Activated CD4-positive, alpha-beta T cell treated with anti-CD3 and anti-CD28 coated beads, Interleukin-2, amount 10 ng/mL, durations not matched to agents 24 days and 14 days (primary cell): ENCODE measurements around the gene PRDM9. TPM values are rescaled to one million over a fixed set of nuclear protein-coding genes. Genes with fewer than 3 reads are reported as not detected.
"Not testable (repeated sequence)": the region's sequence is repeated elsewhere in the genome, so short reads cannot be mapped to it uniquely, and the experiment has no call there.

Experiments
- DNase-seq: peaks from one replicate; pipeline ENCODE4 v3.0.0; 2022
- H3K27ac Mint-ChIP-seq: one replicate; pipeline ENCODE4 v1.8.0; 2022; ENCODE audit warnings: mild to moderate bottlenecking, mixed read lengths
- H3K27me3 Mint-ChIP-seq: one replicate; pipeline ENCODE4 v1.8.0; 2022; ENCODE audit warnings: mixed read lengths
- H3K36me3 Mint-ChIP-seq: one replicate; pipeline ENCODE4 v1.8.0; 2022; ENCODE audit warnings: low read depth, mild to moderate bottlenecking, mixed read lengths
- H3K4me1 Mint-ChIP-seq: one replicate; pipeline ENCODE4 v1.8.0; 2021; ENCODE audit warnings: mixed read lengths
- H3K4me3 Mint-ChIP-seq: one replicate; pipeline ENCODE4 v1.8.0; 2022; ENCODE audit warnings: mild to moderate bottlenecking, moderate library complexity, mixed read lengths
- H3K9me3 Mint-ChIP-seq: one replicate; pipeline ENCODE4 v1.8.0; 2021; ENCODE audit warnings: mixed read lengths
- intact Hi-C: fragments of 100-400 bp; cut with micrococcal nuclease; formaldehyde crosslinking; loops from one replicate; pipeline ENCODE4 v1.15.1; 2023
- total RNA-seq: library from RNA; stranded (reverse); gene quantifications from 2 replicates; pipeline ENCODE4 v1.2.3, GENCODE V29; 2022

Gene PRDM9
- total RNA-seq, 1 donor from 2014 or later = not detected

- H3K27me3 Mint-ChIP-seq = no peaks in the 10 kb centered on the region
Measured at GRCh38 chr5:23496576-23496975, 10.8 kb upstream of the PRDM9 start.

GRCh38 chr5:23506329-23507236 lies 826 bp upstream of the PRDM9 start:
- no peak overlapping the region for H3K27ac Mint-ChIP-seq
- H3K4me1 Mint-ChIP-seq = no peaks in the 10 kb centered on the region
- no peak overlapping the region for H3K4me3 Mint-ChIP-seq
- intact Hi-C loops = no loop called here
- peaks cover 6% of the 10 kb centered on the region for H3K9me3 Mint-ChIP-seq
- no peak for DNase-seq
- H3K27me3 Mint-ChIP-seq = no peaks in the 10 kb centered on the region
- H3K36me3 Mint-ChIP-seq = no peaks in the 10 kb centered on the region

More at GRCh38 chr5:23496576-23496975, 10.8 kb upstream of the PRDM9 start:
- Mint-ChIP-seq H3K27ac (no peak overlapping the region), H3K9me3 (no peaks in the 10 kb centered on the region), H3K4me3 (no peak overlapping the region), H3K36me3 (no peaks in the 10 kb centered on the region), H3K4me1 (no peaks in the 10 kb centered on the region)
- intact Hi-C loops = no loop called here
- no peak for DNase-seq

DNA sequence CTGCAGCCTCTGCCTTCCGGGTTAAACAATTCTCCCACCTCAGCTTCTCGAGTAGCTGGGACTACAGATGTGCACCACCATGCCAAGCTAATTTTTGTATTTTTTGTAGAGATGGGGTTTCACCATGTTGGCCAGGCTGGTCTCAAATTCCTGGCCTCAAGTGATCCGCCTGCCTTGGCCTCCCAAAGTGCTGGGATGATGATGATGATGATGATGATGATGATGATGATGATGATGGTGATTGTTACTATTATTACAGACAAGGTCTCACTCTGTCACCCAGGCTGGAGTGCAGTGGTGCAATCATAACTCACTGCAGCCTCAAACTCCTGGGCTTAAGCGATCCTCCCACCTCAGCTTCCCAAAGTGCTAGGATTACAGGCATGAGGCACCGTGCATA lies 3.0 kb downstream of the PRDM9 start:
- H3K4me1 Mint-ChIP-seq, H3K36me3 Mint-ChIP-seq, DNase-seq, H3K9me3 Mint-ChIP-seq, H3K4me3 Mint-ChIP-seq, H3K27ac Mint-ChIP-seq, intact Hi-C loops, H3K27me3 Mint-ChIP-seq: not testable (repeated sequence)

DNA sequence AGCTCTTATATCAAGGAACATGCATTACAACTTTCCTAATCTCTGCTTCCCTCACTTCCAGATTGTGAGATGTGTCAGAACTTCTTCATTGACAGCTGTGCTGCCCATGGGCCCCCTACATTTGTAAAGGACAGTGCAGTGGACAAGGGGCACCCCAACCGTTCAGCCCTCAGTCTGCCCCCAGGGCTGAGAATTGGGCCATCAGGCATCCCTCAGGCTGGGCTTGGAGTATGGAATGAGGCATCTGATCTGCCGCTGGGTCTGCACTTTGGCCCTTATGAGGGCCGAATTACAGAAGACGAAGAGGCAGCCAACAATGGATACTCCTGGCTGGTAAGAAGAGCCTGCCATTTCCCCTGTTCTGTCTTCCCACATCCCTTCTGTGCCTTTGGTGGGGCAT lies 15.1 kb downstream of the PRDM9 start:
- Mint-ChIP-seq H3K36me3 (no peaks in the 10 kb centered on the region), H3K4me3 (no peak overlapping the region), H3K27ac (no peak overlapping the region), H3K9me3 (peaks cover 5% of the 10 kb centered on the region), H3K27me3 (no peaks in the 10 kb centered on the region), H3K4me1 (no peaks in the 10 kb centered on the region)
- no peak for DNase-seq
- intact Hi-C loops = no loop called here

GRCh38 chr5:23523031-23523430 lies 15.6 kb downstream of the PRDM9 start:
- Mint-ChIP-seq H3K9me3 (peaks cover 5% of the 10 kb centered on the region), H3K27me3 (no peaks in the 10 kb centered on the region), H3K36me3 (no peaks in the 10 kb centered on the region), H3K4me3 (no peak overlapping the region), H3K4me1 (no peaks in the 10 kb centered on the region), H3K27ac (no peak overlapping the region)
- no peak for DNase-seq
- intact Hi-C loops = no loop called here

- Mint-ChIP-seq H3K36me3 (no peaks in the 10 kb centered on the region), H3K27me3 (no peaks in the 10 kb centered on the region), H3K9me3 (peaks cover 5% of the 10 kb centered on the region), H3K27ac (no peak overlapping the region), H3K4me3 (no peak overlapping the region), H3K4me1 (no peaks in the 10 kb centered on the region)
- intact Hi-C loops = no loop called here
- DNase-seq = no peak
Measured at GRCh38 chr5:23523998-23524397, 16.6 kb downstream of the PRDM9 start.

DNA sequence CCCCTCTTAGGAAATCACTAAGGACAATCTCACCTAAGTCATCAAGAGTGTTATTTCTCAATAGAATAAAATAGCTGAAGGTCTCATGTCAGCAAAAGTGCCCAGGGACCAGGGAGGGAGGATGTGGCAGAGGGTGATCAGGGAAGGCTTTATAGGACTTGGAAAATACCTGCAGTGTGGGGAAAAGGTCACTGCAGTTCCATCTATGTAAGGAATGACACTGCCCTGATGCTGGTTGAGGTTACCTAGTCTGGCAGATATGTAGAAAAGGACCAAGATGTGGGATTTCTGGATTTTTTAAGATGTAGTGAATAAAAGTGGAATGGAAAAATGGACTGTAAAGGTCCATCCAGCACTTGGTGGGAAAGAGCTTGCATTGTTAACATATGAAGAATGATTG lies 18.3 kb downstream of the PRDM9 start:
- Mint-ChIP-seq H3K36me3 (no peaks in the 10 kb centered on the region), H3K9me3 (peaks cover 5% of the 10 kb centered on the region), H3K27me3 (no peaks in the 10 kb centered on the region), H3K27ac (no peak overlapping the region), H3K4me1 (no peaks in the 10 kb centered on the region), H3K4me3 (no peak overlapping the region)
- intact Hi-C loops = no loop called here
- no peak for DNase-seq

DNA sequence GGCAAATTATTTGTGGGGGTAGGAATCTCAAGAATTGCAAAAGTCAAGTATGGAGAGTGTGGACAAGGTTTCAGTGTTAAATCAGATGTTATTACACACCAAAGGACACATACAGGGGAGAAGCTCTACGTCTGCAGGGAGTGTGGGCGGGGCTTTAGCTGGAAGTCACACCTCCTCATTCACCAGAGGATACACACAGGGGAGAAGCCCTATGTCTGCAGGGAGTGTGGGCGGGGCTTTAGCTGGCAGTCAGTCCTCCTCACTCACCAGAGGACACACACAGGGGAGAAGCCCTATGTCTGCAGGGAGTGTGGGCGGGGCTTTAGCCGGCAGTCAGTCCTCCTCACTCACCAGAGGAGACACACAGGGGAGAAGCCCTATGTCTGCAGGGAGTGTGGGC lies 19.2 kb downstream of the PRDM9 start:
- H3K27me3 Mint-ChIP-seq, H3K4me1 Mint-ChIP-seq, DNase-seq, H3K36me3 Mint-ChIP-seq, H3K27ac Mint-ChIP-seq, H3K4me3 Mint-ChIP-seq, H3K9me3 Mint-ChIP-seq, intact Hi-C loops: not testable (repeated sequence)

DNA sequence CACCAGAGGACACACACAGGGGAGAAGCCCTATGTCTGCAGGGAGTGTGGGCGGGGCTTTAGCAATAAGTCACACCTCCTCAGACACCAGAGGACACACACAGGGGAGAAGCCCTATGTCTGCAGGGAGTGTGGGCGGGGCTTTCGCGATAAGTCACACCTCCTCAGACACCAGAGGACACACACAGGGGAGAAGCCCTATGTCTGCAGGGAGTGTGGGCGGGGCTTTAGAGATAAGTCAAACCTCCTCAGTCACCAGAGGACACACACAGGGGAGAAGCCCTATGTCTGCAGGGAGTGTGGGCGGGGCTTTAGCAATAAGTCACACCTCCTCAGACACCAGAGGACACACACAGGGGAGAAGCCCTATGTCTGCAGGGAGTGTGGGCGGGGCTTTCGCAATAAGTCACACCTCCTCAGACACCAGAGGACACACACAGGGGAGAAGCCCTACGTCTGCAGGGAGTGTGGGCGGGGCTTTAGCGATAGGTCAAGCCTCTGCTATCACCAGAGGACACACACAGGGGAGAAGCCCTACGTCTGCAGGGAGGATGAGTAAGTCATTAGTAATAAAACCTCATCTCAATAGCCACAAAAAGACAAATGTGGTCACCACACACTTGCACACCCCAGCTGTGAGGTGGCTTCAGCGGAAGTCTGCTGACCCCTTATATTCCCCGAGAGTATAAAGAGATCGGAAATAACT lies 20.0 kb downstream of the PRDM9 start:
- DNase-seq, intact Hi-C loops, H3K36me3 Mint-ChIP-seq, H3K27ac Mint-ChIP-seq, H3K4me3 Mint-ChIP-seq, H3K4me1 Mint-ChIP-seq, H3K27me3 Mint-ChIP-seq, H3K9me3 Mint-ChIP-seq: not testable (repeated sequence)

DNA sequence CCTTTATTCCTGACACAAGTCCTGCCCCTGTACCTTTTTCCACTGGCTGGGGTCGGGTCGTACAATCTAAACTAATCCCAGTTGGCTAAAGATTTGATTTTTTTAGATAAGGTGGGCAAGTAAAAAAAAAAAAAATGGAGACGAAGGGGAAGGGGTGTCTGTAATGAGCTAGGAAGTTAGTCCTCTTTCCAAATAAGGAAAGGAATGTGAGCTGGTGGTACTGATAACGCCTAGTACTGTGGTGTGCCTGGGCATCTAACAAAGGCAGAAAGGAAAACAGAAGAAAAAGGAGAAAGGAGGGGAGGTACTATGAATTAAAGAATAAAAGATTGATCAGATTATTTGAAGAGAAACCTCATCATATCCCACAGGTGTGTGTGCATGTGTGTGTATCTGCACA lies 21.3 kb downstream of the PRDM9 start:
- no peaks in the 10 kb centered on the region for H3K4me1 Mint-ChIP-seq
- H3K36me3 Mint-ChIP-seq = no peaks in the 10 kb centered on the region
- H3K27ac Mint-ChIP-seq = no peak overlapping the region
- intact Hi-C loops = no loop called here
- no peaks in the 10 kb centered on the region for H3K27me3 Mint-ChIP-seq
- no peak overlapping the region for H3K4me3 Mint-ChIP-seq
- DNase-seq = no peak
- peaks cover 5% of the 10 kb centered on the region for H3K9me3 Mint-ChIP-seq

GRCh38 chr5:23530571-23530970 lies 23.2 kb downstream of the PRDM9 start:
- Mint-ChIP-seq H3K27ac (no peak overlapping the region), H3K4me3 (no peak overlapping the region), H3K9me3 (peaks cover 5% of the 10 kb centered on the region), H3K4me1 (no peaks in the 10 kb centered on the region), H3K27me3 (no peaks in the 10 kb centered on the region), H3K36me3 (no peaks in the 10 kb centered on the region)
- DNase-seq = no peak
- intact Hi-C loops = no loop called here

DNA sequence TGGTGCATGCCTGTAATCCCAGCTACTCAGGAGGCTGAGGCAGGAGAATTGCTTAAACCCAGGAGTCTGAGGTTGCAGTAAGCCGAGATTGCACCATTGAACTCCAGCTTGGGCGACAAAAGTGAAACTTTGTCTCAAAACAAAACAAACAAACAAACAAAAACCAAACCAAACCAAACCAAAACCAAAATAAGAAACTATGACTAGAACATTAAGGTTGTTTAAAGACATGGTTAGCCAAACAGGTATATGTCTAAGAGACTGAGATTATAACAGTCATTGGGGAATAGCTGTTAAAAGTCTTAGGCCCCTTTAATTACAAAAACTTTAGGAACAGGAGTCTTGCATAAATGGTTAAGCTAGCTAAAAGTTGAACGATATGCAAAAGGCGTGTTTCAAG lies 63.6 kb downstream of the PRDM9 start:
- H3K4me1 Mint-ChIP-seq = no peaks in the 10 kb centered on the region
- peaks cover 3% of the 10 kb centered on the region for H3K9me3 Mint-ChIP-seq
- intact Hi-C loops = no loop called here
- no peaks in the 10 kb centered on the region for H3K27me3 Mint-ChIP-seq
- H3K4me3 Mint-ChIP-seq = no peak overlapping the region
- no peak for DNase-seq
- H3K27ac Mint-ChIP-seq = no peak overlapping the region
- no peaks in the 10 kb centered on the region for H3K36me3 Mint-ChIP-seq
